HG03196 (cell line): ENCODE results near the gene HPCAL1.
A peak's percentile ranks its signal among the peaks of the same experiment; 100 is the strongest.

Source experiments
- ATAC-seq: cut with Tn5 transposase; IDR thresholded peaks from one replicate; pipeline ENCODE4 v1.9.1; 2021; ENCODE audit not compliant: unreplicated experiment

The HPCAL1 gene

DNA sequence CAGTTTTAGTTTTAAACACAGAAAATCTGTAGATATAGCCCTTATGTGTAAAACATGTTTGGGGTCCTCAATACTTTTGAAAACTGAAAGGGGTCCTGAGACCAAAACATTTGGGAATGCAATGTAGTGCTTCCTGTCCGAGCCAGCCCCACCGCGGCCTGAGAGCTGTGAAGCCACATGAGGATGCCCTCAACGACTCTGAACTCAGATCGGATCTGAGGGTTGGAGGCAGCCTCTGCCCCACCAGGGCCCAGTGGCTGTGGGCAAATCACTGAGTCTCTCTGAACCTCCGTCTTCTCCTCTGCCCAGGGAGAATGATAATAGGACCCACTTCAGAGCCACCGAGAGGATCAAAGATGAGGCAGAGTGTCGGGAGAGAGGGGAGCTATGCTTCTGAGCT lies 33.4 kb upstream of the HPCAL1 start:
- no peak for ATAC-seq

DNA sequence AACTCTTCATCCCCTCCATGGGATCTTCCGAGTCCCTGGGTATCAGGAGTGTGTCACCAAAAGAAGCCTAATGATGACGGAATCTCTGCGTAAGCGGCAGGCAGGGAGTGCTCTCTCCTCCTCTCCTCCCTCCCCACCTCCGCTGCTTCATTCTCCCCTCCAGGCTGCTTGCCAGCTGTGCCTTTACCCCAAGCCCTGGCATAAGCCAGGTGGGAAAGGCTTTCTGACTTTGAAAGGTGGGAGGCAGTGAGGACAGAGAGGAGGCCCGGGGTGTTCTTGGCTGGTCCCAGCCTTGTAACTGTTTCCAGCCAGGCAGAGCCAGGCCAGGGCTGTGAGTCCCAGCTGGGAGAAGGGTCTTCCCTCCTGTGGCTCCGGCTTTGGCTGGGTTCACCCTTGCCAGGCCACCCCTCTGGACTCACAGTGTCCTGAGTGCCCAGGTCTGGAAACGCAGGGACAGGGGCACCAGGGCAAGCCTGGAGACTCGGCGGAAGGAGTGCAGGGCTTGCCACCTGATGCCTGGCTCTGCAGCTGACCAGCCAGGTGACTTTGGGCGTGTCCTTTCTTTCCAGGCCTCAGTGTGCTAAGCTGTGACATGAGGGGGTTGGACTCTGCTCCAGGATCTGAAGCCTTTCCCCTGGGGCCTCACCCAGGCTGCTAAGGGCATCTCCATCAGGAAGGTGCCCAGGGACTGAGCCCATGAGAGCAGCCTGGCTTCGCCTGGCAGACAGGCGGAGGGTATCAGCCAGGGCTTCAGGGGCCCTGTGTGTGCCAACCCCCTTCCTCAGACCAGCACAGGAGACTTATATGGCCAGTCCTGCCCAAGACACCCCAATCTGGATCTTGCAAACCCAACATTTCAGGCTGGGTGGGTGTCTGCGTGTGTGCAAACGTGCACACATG lies 32.7 kb upstream of the HPCAL1 start:
- ATAC-seq = peak; percentile 7

DNA sequence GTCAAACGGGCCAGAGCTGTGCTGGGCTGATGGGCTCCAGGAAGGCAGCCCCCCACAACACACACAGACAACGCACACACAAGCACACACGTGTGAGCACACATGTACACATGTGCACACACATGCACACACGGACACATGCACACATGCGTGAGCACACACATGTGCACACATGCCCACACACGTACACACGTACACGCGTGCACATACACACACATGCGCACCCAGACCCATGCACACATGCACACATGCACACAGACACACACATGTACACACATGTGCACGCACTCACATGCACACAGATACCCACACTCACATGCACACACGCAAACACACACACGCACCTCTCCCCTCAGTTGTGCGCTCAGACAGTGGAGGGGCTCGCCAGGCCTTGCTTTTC lies 31.2 kb upstream of the HPCAL1 start:
- no peak for ATAC-seq

DNA sequence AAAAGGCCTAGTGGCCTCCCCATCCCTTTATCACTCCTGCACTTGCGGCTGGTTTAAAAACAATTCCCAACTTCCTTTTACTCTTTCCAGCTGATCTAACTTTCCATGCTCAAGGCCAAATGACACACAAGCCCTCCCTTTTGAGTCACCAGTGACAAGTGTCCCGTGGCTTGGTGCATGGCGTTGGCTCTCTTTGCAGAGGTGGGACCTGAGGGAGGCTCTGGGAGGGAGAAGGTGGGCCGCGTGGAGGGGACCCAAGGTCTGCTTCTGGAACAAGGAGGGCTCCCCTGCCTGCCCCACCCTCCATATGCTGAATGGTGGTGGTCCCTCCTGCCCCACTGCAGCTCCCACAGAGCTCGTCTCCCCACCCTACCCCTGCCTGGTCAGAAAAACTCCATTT lies 30.8 kb upstream of the HPCAL1 start:
- no peak for ATAC-seq

DNA sequence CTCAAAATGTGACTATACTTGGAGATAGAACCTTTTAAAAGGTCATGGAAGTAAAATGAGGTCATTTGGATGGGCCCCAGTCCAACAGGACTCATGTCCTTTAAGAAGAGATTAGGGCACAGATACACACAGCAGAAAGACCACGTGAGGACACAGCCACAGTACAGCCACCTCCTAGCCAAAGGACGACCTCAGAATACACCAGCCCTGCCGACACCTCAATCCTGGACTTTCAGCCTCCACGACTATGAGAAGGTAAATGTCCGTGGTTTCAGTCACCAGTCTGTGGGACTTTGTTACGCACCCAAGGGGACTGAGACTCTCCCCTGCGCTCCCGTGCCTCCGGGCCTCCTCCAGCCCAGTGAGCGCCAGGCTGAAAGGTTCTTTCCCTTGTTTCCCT lies 30.2 kb upstream of the HPCAL1 start:
- ATAC-seq = no peak

DNA sequence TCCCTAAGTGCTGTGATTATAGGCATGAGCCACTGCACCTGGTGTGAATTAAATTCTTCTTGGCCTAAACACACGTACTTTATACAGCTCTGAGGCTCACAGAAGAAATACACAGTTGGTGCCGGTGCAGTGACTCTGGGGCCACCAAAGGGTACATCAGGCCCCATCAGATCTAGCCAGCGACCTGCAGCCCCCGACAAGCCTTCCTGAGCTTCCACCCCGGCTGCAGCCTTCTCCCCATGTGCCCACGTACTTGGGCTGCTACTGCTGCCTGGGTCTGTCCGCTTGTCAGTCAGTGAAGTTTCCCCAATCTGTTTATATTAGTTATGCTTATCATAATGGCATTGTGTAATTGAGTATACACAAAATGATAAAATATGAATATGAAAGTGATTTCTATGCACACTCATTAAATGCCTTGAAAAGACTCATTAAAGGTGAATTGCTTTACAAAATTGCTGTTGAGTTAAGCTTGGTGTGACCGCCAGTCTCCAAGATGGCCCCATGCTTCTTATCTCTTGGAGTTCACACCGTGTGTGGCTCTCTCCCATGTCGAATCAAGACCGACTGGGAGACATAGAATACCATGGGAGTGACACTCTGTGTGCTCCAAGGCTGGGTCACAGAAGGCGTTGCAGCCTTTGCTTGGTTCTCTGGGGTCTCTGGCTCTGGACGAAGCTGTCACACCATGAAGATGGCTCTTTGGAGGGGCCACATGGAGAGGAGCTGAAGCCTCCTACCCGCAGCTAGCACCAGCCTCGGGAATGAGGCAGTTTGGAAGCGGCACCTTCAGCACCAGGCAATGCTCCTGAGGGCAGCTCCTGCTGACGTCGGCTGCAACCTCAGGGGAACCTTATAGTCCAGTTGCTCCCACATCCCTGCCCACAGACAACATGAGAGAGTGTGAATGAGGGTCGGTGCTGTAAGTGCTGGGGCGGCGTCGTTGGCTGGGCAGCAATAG lies 29.2 kb upstream of the HPCAL1 start:
- no peak for ATAC-seq

DNA sequence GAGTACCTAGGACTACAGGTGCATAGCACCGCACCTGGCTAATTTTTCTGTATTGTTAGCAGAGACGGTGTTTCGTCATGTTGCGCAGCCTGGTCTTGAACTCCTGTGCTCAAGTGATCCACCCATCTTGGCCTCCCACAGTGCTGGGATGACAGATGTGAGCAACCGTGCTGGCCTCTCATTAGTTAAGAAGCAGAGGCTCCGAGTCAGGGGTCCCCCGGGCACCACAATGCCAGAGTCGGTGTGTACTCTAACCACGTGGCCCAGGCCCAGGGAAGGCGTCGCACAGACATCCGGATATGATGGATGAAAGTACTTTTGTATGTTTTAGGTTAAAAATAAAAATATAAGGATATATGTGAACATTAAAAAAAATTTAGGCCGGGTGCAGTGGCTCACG lies 28.3 kb upstream of the HPCAL1 start:
- ATAC-seq = no peak

DNA sequence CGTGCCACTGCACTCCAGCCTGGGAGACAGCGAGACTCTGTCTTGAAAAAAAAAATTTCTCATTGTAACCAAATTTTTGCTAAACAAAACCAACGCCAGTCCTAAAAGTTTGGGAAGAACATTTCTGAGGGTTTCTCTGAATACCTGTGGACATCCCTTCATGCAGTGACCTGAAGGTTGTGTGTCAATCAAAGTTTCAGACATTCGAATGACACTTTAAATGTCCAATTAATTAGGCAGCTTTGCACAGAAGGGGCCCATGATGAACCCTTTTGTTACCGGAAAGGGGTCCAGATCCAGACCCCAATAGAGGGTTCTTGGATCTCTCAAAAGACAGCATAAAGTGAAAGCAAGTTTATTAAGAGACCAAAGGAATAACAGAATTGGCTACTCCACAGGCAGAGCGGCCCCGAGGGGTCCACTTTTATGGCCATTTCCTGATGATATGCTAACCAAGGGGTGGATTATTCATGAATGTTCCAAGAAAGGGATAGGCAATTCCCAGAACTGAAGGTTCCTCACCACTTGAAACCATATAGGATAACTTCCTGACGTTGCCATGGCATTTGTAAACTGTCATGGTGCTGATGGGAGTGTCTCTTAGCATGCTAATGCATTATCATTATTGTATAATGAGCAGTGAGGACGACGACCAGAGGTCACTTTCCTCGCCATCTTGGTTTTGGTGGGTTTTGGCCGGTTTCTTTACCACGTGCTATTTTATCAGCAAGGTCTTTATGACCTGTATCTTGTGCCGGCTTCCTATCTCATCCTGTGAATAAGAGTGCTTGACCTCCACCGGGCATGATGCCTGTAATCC lies 27.5 kb upstream of the HPCAL1 start:
- ATAC-seq = no peak

DNA sequence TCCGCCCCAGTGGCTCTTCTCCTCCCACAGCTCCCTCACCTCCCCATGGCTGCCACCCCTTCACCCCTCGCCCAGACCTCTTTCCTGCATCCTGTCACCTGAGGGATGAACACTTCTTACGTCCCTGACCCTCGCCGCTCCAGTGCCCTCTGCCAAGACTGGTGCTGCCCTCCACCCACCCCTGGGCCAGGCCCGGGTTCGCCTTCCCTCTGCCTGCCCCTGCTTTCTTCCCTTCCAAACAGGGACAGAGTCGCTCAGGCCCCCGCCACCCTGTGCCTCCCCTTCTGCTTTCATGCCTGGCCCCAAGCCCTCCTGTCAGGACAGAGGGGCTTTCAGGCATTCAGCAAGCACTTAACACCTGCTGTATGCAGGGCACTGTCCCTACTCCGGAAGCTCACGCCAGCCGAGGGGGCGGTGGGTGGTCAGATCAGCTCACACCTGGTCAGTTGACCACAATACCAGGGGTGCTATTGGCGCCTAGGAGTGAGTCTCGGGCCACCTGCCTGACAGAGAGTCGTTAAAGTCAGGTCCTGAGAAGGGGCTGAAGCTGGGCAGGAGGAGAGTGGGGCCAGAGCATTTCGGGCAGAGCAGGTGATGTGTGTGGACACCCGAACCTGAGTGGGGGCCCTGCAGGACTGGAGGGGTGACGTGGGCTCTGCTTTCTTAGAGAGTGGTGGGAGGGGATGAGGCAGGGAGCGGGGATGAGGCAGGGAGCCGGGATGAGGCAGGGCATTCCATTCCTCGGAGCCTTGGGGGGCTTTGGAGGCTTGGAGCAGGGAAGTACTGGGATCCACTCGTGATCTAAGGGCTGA lies 26.0 kb upstream of the HPCAL1 start:
- ATAC-seq = no peak

DNA sequence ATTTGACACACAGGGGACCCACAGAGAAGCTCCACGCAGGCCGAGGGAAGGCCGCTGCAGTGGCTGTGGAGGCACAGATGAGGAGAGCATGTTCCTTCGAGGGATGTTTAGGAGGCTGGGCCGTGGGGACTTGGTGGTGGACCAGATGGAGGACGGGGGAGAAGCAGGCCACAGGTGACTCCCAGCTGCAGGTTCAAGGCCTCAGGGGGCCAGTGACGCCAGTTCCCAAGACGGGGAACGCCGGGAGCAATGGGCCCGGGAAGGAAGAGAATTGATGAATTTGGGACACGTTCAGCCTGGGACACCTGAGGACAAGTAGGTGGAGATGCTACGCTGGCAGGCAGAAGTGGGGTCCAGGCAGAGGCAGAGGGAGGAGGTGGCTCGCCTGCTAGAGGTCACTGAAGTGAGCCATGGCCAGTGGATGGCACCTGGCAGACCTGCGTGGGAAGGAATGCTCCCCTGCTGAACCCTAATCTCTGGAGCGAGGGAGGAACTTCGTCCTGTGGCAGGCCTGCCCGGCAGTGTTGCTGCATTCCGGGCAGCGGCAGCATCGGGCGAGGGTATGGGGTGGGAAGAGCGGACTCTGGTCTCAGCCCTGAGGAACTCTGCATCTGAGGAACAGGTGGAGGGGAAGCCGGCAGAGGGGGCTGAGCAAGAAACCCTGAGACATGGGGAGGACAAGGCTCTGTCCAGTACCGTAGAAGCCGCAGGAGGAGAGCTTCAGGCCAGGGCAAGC lies 25.2 kb upstream of the HPCAL1 start:
- no peak for ATAC-seq

DNA sequence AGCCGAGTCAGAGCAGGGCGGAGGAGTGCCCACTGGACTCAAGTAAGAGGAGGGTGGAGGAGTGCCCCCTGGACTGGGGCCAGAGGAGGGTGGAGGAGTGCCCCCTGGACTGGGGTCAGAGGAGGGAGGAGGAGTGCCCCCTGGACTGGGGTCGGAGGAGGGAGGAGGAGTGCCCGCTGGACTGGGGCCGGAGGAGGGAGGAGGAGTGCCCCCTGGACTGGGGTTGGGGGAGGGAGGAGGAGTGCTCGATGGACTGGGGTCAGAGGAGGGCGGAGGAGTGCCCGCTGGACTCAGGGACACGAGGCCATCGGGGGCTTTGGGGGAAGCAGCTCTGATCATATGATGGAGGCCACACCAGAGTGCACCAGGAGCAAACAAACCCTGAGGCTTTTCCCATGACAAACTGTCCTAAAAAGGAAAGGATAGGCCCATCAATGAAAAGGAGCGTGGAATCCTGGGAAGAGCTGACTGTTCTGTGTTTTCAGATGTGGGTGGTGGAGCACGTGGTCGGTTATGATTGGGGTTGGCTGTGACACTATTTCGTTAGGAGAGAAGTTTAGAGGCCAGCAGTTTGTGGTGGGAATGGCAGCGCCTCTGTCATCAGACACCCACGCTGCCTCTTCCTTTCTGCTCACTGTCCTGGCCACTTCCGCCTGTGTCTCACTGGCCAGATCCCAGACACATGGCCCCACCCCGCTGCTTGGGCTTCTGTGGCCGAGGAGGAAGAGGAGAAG lies 24.5 kb upstream of the HPCAL1 start:
- no peak for ATAC-seq

DNA sequence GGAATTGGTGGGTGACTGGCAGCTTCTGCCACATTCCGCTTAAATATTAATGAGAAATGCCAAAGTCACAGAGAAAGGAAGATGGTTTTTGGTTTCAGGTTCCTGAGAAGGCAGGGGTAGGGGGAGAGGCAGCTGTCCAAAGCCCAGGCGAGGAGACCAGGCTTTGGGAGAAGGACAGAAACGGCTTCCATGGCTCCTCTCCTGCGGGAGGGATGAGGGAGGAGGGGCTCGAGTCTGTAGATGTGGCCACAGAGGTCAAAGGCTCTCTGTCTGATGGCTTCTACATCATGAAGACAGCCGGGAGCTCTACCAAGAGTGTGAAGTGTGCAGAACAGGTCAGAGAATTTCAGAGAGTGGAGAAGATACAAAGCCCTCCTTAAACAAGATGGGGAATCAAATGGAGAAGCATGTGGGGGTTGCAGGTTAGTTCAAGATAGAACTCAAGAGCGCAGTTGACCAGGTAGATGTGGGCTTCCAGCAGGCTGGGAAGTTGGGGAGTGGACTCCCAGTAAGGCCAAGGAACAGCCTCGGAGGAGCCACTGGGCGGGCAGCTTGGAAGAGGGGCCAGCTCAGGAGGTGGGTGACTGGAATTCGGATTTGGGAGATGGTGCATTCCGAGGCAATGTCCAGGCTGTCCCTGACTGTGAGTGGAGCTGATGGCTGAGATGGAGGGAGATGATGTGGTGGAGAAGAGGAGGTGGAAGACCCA lies 23.8 kb upstream of the HPCAL1 start:
- no peak for ATAC-seq

DNA sequence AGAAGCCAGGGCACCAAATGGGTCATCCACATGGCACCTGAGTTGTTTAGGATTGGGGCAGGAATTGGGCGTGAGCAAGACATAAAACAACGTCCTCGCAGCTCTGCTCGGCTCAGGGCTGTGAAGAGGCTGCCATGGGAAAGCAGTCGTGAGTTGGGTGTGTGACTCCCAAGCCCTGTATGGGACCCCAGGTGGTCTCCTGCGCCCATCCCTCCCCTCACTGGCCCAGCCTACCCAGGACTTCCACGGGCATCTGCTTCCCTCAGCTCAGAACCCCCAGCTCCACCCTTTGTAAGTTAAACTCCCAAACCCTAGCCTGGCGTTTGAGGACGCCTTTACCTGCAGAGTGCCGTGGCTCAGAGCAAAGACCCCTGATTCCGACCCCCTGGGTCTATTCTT lies 23.2 kb upstream of the HPCAL1 start:
- ATAC-seq = no peak

DNA sequence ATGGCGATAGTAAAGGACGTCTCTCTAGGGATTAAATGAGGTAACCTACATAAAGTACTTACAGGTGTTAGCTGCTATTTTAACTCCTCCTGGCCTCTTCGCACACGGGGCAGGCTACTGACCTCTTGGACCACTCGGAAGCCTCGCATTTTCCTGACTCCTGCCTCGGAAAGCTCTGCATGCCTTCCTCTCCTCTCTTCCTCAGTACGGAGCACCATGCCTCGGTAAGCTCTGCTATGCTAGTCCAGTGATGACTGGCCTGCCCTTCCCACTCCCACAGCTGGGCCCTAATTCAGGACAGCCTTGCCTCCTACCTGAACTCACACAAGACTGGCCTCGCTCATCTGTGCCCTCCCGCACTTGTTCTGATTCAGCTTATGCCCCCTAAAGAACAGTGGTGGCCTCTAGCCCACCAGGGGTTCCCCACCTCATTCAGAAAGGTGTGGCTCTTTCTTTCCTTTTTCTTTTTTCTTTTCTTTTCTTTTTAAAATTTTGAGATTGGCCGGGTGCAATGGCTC lies 22.7 kb upstream of the HPCAL1 start:
- ATAC-seq = no peak

DNA sequence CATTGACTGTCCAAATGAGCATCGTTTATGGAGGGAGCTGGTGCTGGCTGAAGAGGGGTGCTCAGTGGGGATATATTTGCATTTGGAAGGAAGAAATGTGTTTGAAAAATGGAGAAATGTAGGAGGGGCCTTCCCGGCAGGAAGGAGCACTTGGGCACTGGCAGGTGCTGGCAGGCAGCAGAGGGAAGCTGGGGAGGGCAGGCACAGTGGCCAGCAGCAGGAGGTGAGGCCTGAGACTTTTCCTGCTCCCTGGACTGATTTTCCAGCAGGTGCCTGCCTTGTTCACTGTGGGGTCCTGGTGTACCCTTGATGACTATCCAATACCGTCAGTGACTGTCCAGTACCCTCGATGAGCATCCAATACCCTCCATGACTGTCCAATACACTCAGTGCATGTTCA lies 20.8 kb upstream of the HPCAL1 start:
- no peak for ATAC-seq

DNA sequence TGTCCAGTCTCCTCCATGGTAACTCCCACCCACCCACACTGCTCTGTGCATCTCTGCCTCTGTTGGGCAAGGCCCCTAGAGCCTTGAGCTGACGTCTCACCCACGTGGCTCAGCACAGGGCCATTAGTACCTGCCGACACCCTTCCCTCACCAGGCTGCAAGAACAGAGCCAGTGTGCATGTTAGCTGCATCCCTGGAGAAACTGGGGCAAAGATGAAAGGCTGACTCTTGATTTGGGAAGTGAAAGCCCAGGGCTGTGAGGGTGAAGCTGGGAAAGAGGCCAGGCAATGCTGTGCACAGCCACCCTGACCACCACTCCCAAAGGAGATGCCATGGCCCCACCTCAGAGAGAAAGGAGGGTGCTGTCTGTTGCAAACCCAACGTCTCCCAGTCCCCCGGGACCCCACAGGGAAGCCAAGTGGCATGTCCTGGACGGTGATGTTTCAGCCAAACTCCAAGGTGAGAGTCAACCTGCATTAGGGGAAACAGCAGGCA lies 20.0 kb upstream of the HPCAL1 start:
- ATAC-seq = no peak

DNA sequence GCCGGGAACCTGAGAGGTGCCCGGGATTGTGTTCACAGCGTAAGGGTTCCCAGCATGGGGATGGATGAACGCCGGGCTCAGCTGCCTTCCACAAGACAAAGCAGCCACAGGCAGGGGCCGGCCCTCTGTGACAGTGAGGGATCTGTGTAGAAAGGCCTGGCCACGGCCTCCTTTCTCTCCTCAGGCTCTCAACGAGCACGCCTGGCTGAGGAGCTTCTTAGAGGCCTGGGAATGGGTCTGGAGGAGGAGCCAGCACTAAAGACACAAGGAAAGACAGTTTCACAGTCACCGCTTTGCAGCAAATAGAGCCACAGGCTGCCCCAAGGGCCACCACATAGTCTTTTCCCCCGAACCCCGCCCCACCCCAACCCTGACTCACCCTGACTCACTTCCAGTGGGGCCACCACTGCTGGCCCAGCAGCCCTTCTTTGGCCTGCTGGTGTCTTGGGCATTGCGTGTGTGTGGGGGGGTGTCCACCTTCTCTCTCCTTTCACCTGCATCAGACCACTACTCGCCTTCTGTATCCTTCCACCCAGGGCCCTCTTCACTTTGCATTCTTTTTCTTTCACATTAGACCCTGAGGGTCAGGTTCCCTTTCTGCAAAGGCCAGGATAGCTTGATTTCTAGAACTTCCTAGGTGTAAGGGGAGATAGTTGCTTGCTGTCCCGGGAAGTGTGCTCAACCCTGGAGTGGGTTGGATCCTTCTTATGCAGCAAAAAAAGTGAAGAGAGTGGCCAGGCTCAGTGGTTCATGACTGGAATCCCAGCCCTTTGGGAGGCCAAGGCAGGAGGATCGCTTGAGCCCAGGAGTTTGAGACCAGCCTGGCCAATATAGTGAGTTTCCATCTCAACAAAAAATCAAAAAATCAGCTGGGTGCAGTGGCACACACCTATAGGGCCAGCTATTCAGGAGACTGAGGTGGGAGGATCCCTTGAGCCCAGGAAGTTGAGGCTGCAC lies 19.3 kb upstream of the HPCAL1 start:
- ATAC-seq = no peak
